Measurements from ENCODE around the gene SCAMP5.

The SCAMP5 gene

DNA sequence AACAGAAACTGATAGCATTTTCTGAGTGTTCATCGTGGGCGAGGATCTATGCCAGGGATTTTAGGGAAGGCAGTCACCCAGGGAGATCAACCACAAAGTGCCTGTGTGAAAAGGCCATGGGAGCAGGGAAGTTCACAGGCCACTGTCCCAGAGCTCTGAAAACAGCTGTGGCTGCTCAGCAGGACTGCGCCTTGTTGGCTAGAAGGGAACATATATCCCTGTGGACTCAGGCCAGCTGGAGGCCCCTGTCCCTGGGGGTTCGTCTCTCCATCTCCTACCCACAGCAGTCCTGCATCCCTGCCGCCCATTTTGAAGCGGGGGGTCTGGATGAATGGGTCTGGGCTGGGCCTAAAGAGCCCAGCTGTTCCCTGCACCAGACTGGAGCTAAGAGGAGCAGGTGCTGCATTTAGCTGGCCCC is 55.8 kb downstream of the SCAMP5 start:
- DNase-seq, result no peak

GRCh38 chr15:75051711-75052110 is 56.3 kb downstream of the SCAMP5 start:
- DNase-seq, result no peak

- DNase-seq, result no peak
Measured at GRCh38 chr15:75052972-75053747, 57.8 kb downstream of the SCAMP5 start.

GRCh38 chr15:75053748-75054125 is 58.4 kb downstream of the SCAMP5 start:
- DNase-seq, result no peak

GRCh38 chr15:75054172-75054897 is 59.0 kb downstream of the SCAMP5 start:
- DNase-seq, result no peak

GRCh38 chr15:75056036-75056435 is 60.7 kb downstream of the SCAMP5 start:
- DNase-seq, result no peak

- DNase-seq, result no peak
Measured at GRCh38 chr15:75058127-75058905, 63.0 kb downstream of the SCAMP5 start.

GRCh38 chr15:75059607-75060006 is 64.2 kb downstream of the SCAMP5 start:
- no peak for DNase-seq

GRCh38 chr15:75061272-75061671 is 65.9 kb downstream of the SCAMP5 start:
- no peak for DNase-seq

DNA sequence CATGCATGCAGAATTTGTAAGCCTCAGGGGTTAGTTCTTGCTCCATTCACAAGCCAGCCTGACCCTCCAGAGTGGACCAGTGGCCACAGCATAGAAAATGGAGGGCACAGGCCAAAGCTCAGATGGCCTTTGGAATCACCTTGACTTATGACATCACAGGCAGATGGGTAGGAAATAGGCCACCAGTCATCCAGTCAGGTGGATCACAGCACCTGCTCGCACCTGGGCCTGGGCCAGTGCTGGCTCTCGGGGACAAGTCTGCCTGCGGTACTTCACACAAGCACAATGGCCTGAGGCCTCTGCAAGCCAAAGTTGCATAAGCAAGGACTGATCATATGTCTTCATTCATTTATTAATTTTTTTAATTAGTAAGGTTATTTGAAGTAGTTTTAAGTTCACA is 67.3 kb downstream of the SCAMP5 start:
- DNase-seq, result no peak

DNA sequence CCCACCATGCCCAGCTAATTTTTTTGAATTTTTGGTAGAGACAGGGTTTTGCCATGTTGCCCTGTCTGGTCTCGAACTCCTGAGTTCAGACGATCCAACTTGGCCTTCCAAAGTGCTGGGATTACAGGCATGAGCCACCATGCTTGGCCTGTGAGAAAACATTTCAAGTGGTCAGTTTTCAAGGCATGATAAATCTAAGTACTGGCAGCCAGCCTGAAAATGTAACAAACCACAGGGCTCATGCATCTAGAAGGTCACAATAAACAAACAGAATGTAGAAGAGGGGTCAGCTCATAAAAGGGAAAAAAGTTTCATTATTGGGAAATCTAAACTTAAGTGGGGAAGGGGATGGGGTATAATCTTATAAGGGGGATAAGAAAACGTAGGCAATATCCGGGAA is 68.0 kb downstream of the SCAMP5 start:
- no peak for DNase-seq

- no peak for DNase-seq
Measured at GRCh38 chr15:75063889-75064288, 68.5 kb downstream of the SCAMP5 start.

DNA sequence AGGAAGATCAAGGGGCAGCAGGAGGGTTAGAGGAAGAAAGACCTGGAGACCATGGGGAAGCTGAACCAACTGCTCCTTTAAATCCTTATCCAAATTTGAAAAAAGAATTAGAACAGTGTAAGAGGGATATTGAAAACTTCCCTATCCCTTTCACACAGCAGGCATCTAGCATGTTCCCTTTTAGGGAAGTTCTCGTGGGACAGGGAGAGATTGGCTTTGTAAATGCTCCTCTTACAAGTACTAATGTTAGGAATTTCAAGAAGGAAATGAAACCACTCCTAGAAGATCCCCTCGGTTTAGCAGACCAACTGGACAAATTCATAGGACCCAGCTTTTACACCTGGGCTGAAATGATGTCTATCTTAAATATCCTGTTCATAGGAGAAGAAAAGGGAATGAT is 69.5 kb downstream of the SCAMP5 start:
- DNase-seq, result no peak

- DNase-seq, result no peak
Measured at GRCh38 chr15:75065467-75065850, 70.1 kb downstream of the SCAMP5 start.

DNA sequence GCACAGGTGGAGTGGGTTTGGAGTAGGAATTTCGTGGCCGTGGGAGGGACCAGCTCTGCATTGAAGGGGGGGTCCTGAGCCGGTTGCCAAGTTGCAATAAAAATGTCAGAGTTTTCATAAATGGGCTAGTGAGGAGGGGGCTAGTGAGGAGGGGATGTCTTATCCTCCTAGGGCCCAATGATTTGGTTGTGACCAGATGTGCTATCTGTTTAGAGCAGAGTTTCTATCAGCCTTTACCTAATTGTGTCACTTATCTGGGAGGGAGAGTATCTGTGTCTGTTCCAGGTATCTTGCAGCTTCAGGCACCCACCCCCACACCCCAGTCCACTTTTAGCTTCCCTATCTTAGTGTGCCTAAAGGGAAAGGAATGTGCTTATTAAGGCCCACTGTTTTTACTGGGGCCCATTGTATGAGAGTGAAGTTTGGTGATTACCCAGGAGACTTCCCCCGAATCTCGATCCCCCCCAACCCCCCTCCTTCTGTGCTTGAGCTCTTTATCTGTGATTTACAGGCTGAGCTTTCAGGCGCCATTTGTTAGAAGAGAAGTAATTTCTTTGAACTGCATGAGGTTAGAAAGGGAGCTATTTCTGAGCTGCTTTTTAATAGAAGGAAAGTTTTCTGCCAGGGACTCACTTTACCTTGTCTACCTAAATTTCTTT is 70.6 kb downstream of the SCAMP5 start:
- DNase-seq, result no peak

GRCh38 chr15:75067123-75067830 is 71.9 kb downstream of the SCAMP5 start:
- DNase-seq, result peak; percentile 39

GRCh38 chr15:75068748-75069147 is 73.4 kb downstream of the SCAMP5 start:
- no peak for DNase-seq

GRCh38 chr15:75069301-75069925 is 74.0 kb downstream of the SCAMP5 start:
- peak; percentile 17 for DNase-seq

- no peak for DNase-seq
Measured at GRCh38 chr15:75070674-75071073, 75.3 kb downstream of the SCAMP5 start.
